Panc1 (cell line): ENCODE measurements around the gene TENT5C. TPM values are rescaled to one million over a fixed set of nuclear protein-coding genes. Genes with fewer than 3 reads are reported as not detected.

Source experiments
- ATAC-seq: fragments of 200-7000 bp; cut with Tn5 transposase; 2 replicates; pipeline ENCODE4 v1.9.1; 2020; ENCODE audit warnings: mild to moderate bottlenecking, moderate library complexity
- BruUV-seq: library from RNA; stranded (reverse); fragments of 400-500 nt; replicated peaks from 2 replicates; lab custom pipeline; 2021; lab: Mats Ljungman, UMichigan
- CTCF ChIA-PET: fragments of 300-600 bp; sonication (Branson Sonifier 250); formaldehyde crosslinking; loops from one replicate; lab custom pipeline; 2022; ENCODE audit warnings: antibody characterized with exemption; lab: Charles Lee
- POLR2A ChIA-PET: fragments of 300-600 bp; sonication (Branson Sonifier 250); formaldehyde crosslinking; loops from one replicate; lab custom pipeline; 2022; ENCODE audit warnings: antibody characterized with exemption; lab: Charles Lee
- DNase-seq: peaks from one replicate; pipeline ENCODE4 v3.0.0-alpha.2; 2010; ENCODE audit warnings: low read depth, low spot score
- H3K27ac ChIP-seq: 2 replicates; pipeline ENCODE4 v1.5.1; 2011; ENCODE audit warnings: mild to moderate bottlenecking, low read length, inconsistent platforms
- H3K27me3 ChIP-seq: fragments of 200-500 bp; sonication (Bioruptor generic); 2 replicates; pipeline ENCODE4 v1.6.0; 2014; ENCODE audit warnings: low read length, inconsistent platforms; ENCODE audit not compliant: control insufficient read depth, insufficient read depth
- H3K36me3 ChIP-seq: fragments of 200-500 bp; sonication (Bioruptor generic); 2 replicates; pipeline ENCODE4 v1.5.1; 2014; ENCODE audit warnings: inconsistent platforms, mild to moderate bottlenecking, low read length, moderate library complexity; ENCODE audit not compliant: control insufficient read depth, insufficient read depth
- H3K4me1 ChIP-seq: 2 replicates; pipeline ENCODE4 v1.5.1; 2011; ENCODE audit warnings: inconsistent platforms, mild to moderate bottlenecking, low read length, moderate library complexity; ENCODE audit not compliant: control insufficient read depth, insufficient read depth
- H3K4me3 ChIP-seq, 2 experiments: 2 replicates each; pipeline ENCODE4 v1.5.1; 2011 to 2012; ENCODE audit warnings: low read depth in 2 of 2, low read length in 2 of 2, mild to moderate bottlenecking in 2 of 2, inconsistent platforms in 1 of 2, moderate library complexity in 1 of 2
- H3K9me3 ChIP-seq: fragments of 200-500 bp; sonication (Bioruptor generic); 2 replicates; pipeline ENCODE4 v1.5.1; 2014; ENCODE audit warnings: low read depth, mild to moderate bottlenecking, inconsistent platforms, low read length, moderate library complexity; ENCODE audit not compliant: control insufficient read depth, insufficient read depth
- CTCF ChIP-seq: fragments of 450-650 bp; IDR thresholded peaks from 2 replicates; pipeline ENCODE4 v1.5.1; 2017; ENCODE audit warnings: mild to moderate bottlenecking
- POLR2AphosphoS5 ChIP-seq: IDR thresholded peaks from 2 replicates; pipeline ENCODE4 v1.6.1; 2012; ENCODE audit warnings: mild to moderate bottlenecking, low read depth, low read length, moderate library complexity
- REST ChIP-seq, 2 experiments: IDR thresholded peaks; 2 replicates each; pipeline ENCODE4 v1.6.1; 2011 to 2012; ENCODE audit warnings: low read depth in 2 of 2, control low read depth in 1 of 2, low read length in 1 of 2, mild to moderate bottlenecking in 1 of 2, moderate library complexity in 1 of 2; ENCODE audit not compliant: insufficient read depth in 1 of 2
- SIN3A ChIP-seq: IDR thresholded peaks from 2 replicates; pipeline ENCODE4 v1.6.1; 2012; ENCODE audit warnings: low read depth, mild to moderate bottlenecking, low read length, moderate library complexity, borderline replicate concordance; ENCODE audit not compliant: insufficient read depth
- TCF7L2 ChIP-seq: IDR thresholded peaks from 2 replicates; pipeline ENCODE4 v1.6.1; 2011; ENCODE audit warnings: mild to moderate bottlenecking, low read depth, low read length, inconsistent platforms
- in situ Hi-C: cut with HindIII; loops from 2 replicates; pipeline ENCODE4 v1.10.0; 2016; ENCODE audit warnings: low sequenced_read_pairs, low pct_unique_long_range_greater_than_20kb
- intact Hi-C: fragments of 100-400 bp; cut with micrococcal nuclease; formaldehyde crosslinking; loops from one replicate; pipeline ENCODE4 v1.10.0; 2022; ENCODE audit not compliant: unreplicated experiment
- total RNA-seq: library from RNA; stranded (reverse); gene quantifications from one replicate; pipeline ENCODE4 v1.2.1, GENCODE V29; 2021; ENCODE audit not compliant: unreplicated experiment

TENT5C gene
- total RNA-seq, 1 experiment from 2014 or later: 8.9 TPM

- no TSS peak for BruUV-seq
- H3K4me3 ChIP-seq: peak overlapping the region; percentile 77 to 81
- TF ChIP-seq POLR2AphosphoS5 (no peak), TCF7L2 (no peak), CTCF (no peak), SIN3A (no peak), REST (IDR thresholded peaks at IDR 0.05; ENCODE audit: insufficient read depth in 1 of 2, low read depth in 2 of 2, low read length in 1 of 2) (no peak)
- in situ Hi-C loops (no loop called here), intact Hi-C loops (no loop called here)
- no peaks in the 10 kb centered on the region for H3K36me3 ChIP-seq
- ChIA-PET POLR2A (interaction anchor here (0.6 kb wide), 1 partner anchor 146 kb away, joined by 3 read pairs; no protein-coding TSS in a partner anchor), CTCF (interaction anchor here (1.4 kb wide), 1 partner anchor 146 kb away, joined by 3 read pairs; no protein-coding TSS in a partner anchor)
- peaks cover 27% of the 10 kb centered on the region for H3K4me1 ChIP-seq
- peak overlapping the region; percentile 69 for H3K27ac ChIP-seq
- ATAC-seq (no peak), DNase-seq (no peak)
- H3K27me3 ChIP-seq: no peaks in the 10 kb centered on the region; the same call in 1 of the 2 replicates
- H3K9me3 ChIP-seq: no peaks in the 10 kb centered on the region
Measured at GRCh38 chr1:117607471-117607870, 1.6 kb downstream of the TENT5C start.

- Histone ChIP-seq H3K4me3 (peak overlapping the region in 1 of 2 experiments; percentile 20; a peak in 2 of 4 replicates), H3K9me3 (no peaks in the 10 kb centered on the region), H3K27ac (peak overlapping the region; percentile 29; the same call in 1 of the 2 replicates), H3K4me1 (peaks cover 34% of the 10 kb centered on the region), H3K27me3 (no peaks in the 10 kb centered on the region; the same call in 1 of the 2 replicates), H3K36me3 (no peaks in the 10 kb centered on the region)
- CTCF ChIA-PET: interaction anchor here (1.4 kb wide), 1 partner anchor 146 kb away, joined by 3 read pairs; no protein-coding TSS in a partner anchor
- ATAC-seq (no peak), DNase-seq (no peak)
- intact Hi-C loops: no loop called here
- TF ChIP-seq SIN3A (no peak), CTCF (no peak), REST (IDR thresholded peaks at IDR 0.05; ENCODE audit: insufficient read depth in 1 of 2, low read depth in 2 of 2, low read length in 1 of 2) (no peak), POLR2AphosphoS5 (no peak), TCF7L2 (no peak)
- BruUV-seq: TSS peak; percentile 65
- in situ Hi-C loops: no loop called here
- POLR2A ChIA-PET: no interaction called here
Measured at GRCh38 chr1:117608115-117608615, 2.3 kb downstream of the TENT5C start.
